Putamen (tissue), 1 donor: ENCODE data around the gene SEC31B.

Experiments used
- DNase-seq: peaks from one replicate; pipeline ENCODE4 v3.0.0-alpha.2; 2016; ENCODE audit warnings: low spot score

SEC31B gene

GRCh38 chr10:100519311-100520051, at the start of gene SEC31B:
Gene SEC31B, minus strand, starts transcription at chr10:100519861. Its CDS starts 2,909 bp downstream, at chr10:100516952.
- no peak for DNase-seq

- DNase-seq: no peak
These were observed 49.3 kb upstream of the SEC31B start for GRCh38 chr10:100568912-100569311.

GRCh38 chr10:100567826-100568225, 48.2 kb upstream of the SEC31B start:
- no peak for DNase-seq

GRCh38 chr10:100567249-100567648, 47.6 kb upstream of the SEC31B start:
- no peak for DNase-seq

- no peak for DNase-seq
These were observed 46.9 kb upstream of the SEC31B start for GRCh38 chr10:100566561-100566960.

- no peak for DNase-seq
These were observed 45.7 kb upstream of the SEC31B start for GRCh38 chr10:100565206-100565985.

- DNase-seq: peak; percentile 67
These were observed 42.5 kb upstream of the SEC31B start for GRCh38 chr10:100562008-100562672.

GRCh38 chr10:100561005-100561404, 41.3 kb upstream of the SEC31B start:
- no peak for DNase-seq

- no peak for DNase-seq
These were observed 40.6 kb upstream of the SEC31B start for GRCh38 chr10:100560248-100560647.

GRCh38 chr10:100554902-100555301, 35.2 kb upstream of the SEC31B start:
- DNase-seq: no peak

GRCh38 chr10:100553929-100554328, 34.3 kb upstream of the SEC31B start:
- no peak for DNase-seq

- DNase-seq: no peak
These were observed 32.1 kb upstream of the SEC31B start for GRCh38 chr10:100551738-100552137.

- DNase-seq: no peak
These were observed 31.5 kb upstream of the SEC31B start for GRCh38 chr10:100551196-100551595.

- DNase-seq: no peak
These were observed 25.3 kb upstream of the SEC31B start for GRCh38 chr10:100544950-100545349.

GRCh38 chr10:100537475-100537874, 17.8 kb upstream of the SEC31B start:
- DNase-seq: no peak

GRCh38 chr10:100535715-100536353, 16.2 kb upstream of the SEC31B start, which contains the start of gene HIF1AN:
Gene HIF1AN, plus strand, starts transcription at chr10:100535943. Its CDS starts 16 bp downstream, at chr10:100535959.
- DNase-seq: peak; percentile 94

GRCh38 chr10:100535338-100535714, 15.7 kb upstream of the SEC31B start:
- DNase-seq: no peak

GRCh38 chr10:100534726-100535125, 15.1 kb upstream of the SEC31B start:
- DNase-seq: no peak

GRCh38 chr10:100531761-100532160, 12.1 kb upstream of the SEC31B start:
- no peak for DNase-seq

- peak; percentile 90 for DNase-seq
These were observed 10.0 kb upstream of the SEC31B start, which contains the start of gene NDUFB8 for GRCh38 chr10:100529475-100530298. Gene NDUFB8, minus strand, starts transcription at chr10:100529871. Its CDS starts 20 bp downstream, at chr10:100529851.

- DNase-seq: no peak
These were observed 9.3 kb upstream of the SEC31B start for GRCh38 chr10:100528921-100529474.
